CD4-positive, alpha-beta T cell treated with Interleukin-4 for 4 hours (primary cell): ENCODE measurements around the gene HCRTR1.
A peak's percentile ranks its signal among the peaks of the same experiment; 100 is the strongest.

Experiments used
- DNase-seq: peaks from one replicate; pipeline ENCODE4 v3.0.0-alpha.2; 2020

Gene HCRTR1

GRCh38 chr1:31626223-31627207 lies 9.0 kb downstream of the HCRTR1 start:
- no peak for DNase-seq

DNA sequence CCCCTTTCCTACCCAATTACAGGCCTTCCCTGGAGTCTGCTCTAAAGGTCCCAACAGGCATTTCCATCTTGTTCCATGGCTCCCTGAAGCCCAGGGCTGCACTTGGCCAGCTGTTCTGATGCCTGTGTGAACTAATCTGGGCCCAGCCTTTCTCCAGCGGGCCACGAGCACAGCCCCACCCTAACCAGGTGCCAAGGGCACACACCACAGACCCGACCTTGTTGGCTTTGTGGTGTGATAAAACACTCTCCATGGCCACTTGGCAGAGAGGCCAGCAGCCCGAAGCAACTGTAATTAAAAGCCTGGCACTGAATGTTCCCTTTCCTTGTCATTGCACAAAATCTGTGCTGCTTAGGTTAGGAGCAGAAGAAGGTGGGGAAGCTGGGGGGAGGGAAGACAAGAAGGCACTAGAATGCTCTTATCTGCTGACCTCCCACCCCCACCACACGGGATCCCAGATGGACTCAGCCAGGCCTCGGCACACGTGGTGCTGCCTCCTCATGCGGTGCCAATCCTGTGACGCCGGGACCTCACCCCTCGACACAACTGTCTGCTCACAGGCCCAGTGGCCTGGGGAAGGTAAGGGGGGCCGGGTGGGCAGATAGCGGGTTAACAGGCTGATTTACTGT lies 9.9 kb downstream of the HCRTR1 start:
- no peak for DNase-seq

DNA sequence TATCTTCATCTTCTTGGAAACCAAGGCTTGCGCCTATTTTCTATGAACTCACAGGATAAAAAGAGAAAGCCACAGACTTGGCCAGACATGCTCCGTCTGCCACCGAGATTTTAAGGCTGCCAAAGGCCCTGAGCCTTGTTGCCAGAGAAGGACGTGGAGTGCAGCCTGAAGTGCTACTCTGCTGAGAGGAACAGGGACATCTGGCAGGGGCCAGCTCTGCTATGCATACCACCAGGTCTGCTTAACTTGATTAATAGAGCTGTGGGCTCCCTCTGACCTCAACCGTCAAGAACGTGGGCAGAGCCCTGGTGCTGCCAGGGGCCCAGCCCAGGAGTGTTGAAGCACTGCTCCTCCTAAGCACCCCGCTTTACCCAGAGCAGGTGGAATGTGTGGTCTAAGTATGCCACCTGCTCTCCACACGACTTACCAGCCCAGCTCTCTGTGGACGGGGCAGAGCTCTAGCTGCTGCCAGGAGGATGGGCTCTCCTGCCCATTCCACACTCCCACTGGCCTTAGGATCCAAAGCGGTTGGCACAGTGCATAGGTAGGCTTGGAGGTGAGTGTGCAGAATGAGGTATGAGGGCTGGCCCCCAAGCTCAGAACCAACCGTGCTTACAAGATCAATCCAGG lies 10.6 kb downstream of the HCRTR1 start:
- no peak for DNase-seq

GRCh38 chr1:31628931-31629556 lies 11.6 kb downstream of the HCRTR1 start:
- DNase-seq, result no peak

GRCh38 chr1:31632649-31633048 lies 15.2 kb downstream of the HCRTR1 start:
- DNase-seq, result no peak

GRCh38 chr1:31633117-31633516 lies 15.6 kb downstream of the HCRTR1 start:
- no peak for DNase-seq

GRCh38 chr1:31637915-31638673 lies 20.6 kb downstream of the HCRTR1 start:
- no peak for DNase-seq

- no peak for DNase-seq
Measured at GRCh38 chr1:31639543-31639942, 22.1 kb downstream of the HCRTR1 start.

GRCh38 chr1:31640179-31640578 lies 22.7 kb downstream of the HCRTR1 start:
- DNase-seq, result no peak

DNA sequence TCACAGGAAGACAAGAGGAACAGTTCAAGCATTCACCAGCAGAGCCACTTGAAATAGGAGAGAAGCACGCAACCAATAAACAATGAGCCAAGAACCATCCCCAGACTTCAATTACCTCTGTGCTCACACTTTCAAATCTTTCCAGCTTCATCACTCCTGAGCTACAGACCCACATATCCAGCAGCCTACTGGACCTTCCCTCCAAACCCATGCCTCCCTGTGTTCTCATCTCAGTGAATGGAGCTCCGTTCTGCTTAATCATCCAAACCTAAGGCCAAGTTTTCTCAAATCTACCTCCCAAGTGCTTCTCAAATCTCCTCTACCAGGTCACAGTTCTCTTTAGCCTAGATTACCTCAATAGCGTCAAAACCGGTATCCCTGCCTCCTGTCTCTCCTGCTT lies 23.5 kb downstream of the HCRTR1 start:
- DNase-seq, result no peak

GRCh38 chr1:31642366-31642765 lies 24.9 kb downstream of the HCRTR1 start:
- no peak for DNase-seq

GRCh38 chr1:31642897-31643296 lies 25.4 kb downstream of the HCRTR1 start:
- DNase-seq, result no peak

GRCh38 chr1:31643976-31644559 lies 26.6 kb downstream of the HCRTR1 start:
- DNase-seq, result peak; percentile 65

DNA sequence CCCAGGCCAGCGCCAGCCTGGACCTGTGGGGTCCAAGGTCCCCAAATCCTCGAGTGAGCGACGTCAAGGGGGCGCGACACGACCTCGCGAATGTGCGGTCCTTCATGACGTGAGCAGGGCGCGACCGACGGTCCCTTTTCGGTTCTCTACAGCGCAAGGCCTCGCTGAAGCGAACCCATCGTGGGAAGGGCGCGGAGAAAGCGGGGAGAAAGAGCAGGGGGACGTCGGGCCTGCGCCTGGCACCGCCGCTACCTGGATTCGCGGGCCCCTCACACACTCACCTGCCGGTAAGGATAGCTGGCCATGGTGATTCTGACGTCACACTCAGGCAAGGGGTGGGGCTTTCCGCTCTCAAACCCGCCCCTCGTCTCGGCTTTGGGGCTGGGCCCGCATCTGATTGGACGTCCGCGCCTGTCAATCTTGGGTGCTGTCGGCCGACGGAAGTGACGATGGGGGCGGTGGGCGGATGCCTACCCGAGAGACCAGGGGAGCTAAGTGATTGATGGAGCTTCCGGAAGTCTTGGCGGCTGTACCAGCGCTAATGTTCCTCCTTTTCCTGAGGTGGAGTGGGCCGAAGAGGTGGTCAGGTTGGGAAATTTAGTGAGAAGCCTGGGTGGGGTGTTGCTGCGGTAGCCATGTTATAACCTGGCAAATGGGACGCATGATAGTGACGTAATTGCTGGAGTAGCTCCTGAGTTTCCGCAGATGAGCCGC lies 27.2 kb downstream of the HCRTR1 start, which contains the start of gene PEF1:
TSS of gene PEF1 (minus strand) at position 317 of the 714 bp plus-strand sequence. CDS start at position 305, 12 bp downstream.
- peak; percentile 97 for DNase-seq

DNA sequence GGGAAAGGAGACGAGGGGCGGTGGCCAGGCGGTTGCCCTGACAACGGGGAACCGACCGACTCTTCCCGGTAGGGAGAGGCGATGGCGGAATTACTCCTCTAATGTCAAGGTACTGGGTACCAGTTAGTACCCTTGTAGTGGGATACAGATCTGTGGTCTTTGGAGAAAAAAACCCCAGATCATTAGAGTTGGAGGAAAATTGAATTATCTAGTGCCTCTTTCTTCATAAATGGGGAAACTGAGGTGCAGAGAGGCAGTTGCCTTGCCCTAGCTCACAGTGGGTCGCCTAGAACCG lies 27.7 kb downstream of the HCRTR1 start:
- DNase-seq, result no peak

- no peak for DNase-seq
Measured at GRCh38 chr1:31646259-31646960, 28.9 kb downstream of the HCRTR1 start.

GRCh38 chr1:31647106-31647505 lies 29.6 kb downstream of the HCRTR1 start:
- DNase-seq, result no peak

GRCh38 chr1:31648190-31648589 lies 30.7 kb downstream of the HCRTR1 start:
- DNase-seq, result no peak

DNA sequence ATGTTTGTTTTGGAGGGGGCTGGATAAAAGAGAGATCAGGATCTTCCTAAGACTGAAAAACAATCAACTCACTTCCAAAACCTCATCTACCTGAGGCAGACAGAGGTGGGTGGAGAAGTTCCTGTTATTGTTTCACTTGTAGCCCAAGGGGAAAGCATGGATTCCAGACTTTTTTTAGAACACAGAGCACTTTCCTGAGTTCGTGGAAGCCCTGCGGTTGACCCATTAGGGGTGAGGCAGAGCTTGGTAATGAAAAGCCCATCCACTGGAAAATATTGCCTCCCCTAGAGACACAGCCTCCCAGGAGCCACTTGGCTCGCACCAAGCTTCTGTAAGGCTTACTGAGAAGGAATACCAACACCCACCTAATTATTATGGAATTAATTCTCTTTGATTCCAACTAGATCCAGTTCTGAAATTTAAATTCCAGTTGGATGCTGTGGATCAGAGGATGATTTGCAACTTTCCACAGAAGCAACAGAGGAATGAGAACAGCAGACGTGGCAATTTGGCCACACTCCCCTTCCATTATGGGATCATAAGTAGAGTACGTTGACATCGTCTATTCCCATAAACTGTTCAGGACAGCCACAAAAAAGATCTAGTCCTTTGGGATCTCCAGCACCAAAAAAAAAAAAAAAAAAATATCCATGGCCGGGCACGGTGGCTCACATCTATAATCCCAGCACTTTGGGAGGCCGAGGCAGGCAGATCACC lies 31.3 kb downstream of the HCRTR1 start:
- no peak for DNase-seq
